PFSK-1 (cell line): ENCODE measurements around the gene SH3RF1.

ENCODE experiments used
- REST ChIP-seq, 2 experiments: IDR thresholded peaks; 2 replicates each; pipeline versions ENCODE4 v1.6.1 to v1.8.0; 2011 to 2012; ENCODE audit warnings: low read depth in 2 of 2, low read length in 2 of 2, control low read depth in 1 of 2, inconsistent platforms in 1 of 2, mild to moderate bottlenecking in 1 of 2, moderate library complexity in 1 of 2; ENCODE audit not compliant: insufficient read depth in 1 of 2
- TAF1 ChIP-seq: IDR thresholded peaks from 2 replicates; pipeline ENCODE4 v1.6.1; 2012; ENCODE audit warnings: low read length, control low read depth, borderline replicate concordance; ENCODE audit not compliant: insufficient read depth

- no peak for TF ChIP-seq REST (IDR thresholded peaks at IDR 0.05; ENCODE audit: insufficient read depth in 1 of 2, low read depth in 2 of 2, low read length in 2 of 2)
- TF ChIP-seq TAF1: no peak
Observed at GRCh38 chr4:169117591-169118081, 153.1 kb downstream of the SH3RF1 start.
